ENCODE measurements around the gene GMDS.

Gene GMDS

DNA sequence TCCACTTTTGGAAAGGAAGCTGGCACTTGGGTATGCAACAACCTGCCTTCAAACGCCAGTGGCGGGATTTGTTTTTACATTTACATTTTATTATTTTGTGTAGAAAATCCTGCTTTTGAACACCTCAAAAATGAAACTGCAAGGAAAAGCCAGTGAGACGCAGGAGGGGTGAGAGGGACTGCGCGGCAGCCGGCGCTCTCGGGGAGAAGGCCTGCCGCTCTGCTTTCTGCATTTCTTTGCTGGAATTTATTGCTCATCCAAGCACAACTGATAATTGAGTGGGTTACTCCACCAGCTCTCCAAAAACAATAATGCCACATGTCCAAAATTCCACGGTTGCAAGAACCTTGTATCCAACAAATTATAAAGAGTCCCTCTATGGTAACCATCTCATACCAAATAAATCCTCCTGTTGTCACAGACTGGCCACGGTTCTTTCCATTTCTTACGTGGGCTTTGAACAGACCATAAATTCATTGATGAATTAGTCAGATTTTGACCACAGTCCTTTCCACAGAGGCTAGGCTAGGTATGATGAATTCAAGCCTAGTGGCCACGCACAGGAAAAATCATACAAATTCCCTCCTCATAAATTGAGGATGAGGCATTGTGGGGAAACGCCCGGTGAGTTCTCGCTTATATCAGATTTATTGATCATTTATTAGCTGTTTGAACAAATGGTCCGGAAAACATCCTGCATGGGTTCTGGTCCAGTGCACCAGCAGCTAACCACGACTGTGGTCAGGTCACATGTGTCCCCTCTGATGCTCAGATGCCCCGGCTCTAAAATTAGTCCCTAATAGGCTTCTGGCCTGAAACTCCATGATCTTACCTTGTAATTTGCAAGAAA is 667.3 kb downstream of the GMDS start:
- no peak for DNase-seq

DNA sequence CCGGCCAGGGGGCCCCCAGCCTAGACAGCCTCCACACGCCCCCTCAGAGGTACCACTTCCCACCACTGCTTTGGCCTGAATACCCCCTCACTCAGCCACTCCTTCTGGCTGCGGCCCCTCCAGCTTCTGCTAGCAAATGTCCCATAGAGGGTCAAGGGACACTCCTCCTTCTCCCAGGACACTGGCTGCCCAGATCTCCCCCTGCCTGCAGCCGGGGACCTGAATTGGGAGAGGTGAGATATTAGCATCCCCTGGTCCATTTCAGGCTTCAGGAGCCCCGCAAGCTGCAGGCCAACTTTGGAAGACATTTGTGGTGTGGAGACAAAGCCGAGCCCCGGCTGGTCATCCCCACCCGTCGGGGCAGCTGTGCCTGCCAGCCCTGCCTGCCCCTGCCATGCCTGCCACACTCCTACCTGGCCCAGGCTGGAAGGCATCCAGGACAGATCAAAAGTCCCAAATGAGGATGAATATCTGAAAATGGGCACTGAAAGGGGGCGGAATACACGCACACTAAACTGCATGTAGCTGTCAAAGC is 668.2 kb downstream of the GMDS start:
- DNase-seq, result no peak

DNA sequence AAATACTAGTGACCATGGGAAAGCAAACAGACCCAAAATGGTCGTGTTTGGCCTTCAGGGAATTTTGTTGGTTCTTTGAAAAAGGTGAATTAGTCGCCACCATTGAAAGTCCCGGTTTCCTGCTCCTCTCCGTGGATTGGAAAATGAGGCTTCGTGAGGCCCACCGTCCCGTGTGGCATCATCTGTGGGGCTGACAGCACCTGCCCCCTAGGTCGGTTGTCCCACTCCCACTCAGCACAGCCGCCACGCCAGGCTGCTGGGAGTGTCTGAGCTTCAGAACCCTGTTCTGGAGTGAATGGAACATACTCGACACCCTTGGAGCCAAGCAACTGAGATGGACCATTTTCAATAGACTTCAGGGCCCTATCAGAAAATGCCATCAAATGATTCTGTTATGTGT is 668.7 kb downstream of the GMDS start:
- DNase-seq, result no peak

DNA sequence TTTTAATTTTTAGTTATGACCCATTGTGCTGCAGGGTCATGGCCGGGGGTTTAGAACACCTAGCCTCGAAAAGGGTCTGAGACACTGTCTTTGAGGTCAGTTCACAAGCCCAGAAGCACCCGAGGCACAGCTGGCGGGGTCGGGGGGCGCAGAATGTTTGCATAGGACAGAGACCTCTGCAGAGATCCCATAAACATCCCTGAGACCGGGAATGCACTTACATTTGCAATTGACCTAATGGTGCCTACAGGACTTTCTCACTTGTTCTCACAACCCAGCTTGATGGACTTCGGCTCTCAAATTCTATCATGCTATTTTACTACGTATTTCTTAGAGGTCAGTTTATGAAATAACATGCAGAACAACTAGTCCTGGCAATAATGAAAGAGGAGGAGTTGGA is 669.2 kb downstream of the GMDS start:
- no peak for DNase-seq

DNA sequence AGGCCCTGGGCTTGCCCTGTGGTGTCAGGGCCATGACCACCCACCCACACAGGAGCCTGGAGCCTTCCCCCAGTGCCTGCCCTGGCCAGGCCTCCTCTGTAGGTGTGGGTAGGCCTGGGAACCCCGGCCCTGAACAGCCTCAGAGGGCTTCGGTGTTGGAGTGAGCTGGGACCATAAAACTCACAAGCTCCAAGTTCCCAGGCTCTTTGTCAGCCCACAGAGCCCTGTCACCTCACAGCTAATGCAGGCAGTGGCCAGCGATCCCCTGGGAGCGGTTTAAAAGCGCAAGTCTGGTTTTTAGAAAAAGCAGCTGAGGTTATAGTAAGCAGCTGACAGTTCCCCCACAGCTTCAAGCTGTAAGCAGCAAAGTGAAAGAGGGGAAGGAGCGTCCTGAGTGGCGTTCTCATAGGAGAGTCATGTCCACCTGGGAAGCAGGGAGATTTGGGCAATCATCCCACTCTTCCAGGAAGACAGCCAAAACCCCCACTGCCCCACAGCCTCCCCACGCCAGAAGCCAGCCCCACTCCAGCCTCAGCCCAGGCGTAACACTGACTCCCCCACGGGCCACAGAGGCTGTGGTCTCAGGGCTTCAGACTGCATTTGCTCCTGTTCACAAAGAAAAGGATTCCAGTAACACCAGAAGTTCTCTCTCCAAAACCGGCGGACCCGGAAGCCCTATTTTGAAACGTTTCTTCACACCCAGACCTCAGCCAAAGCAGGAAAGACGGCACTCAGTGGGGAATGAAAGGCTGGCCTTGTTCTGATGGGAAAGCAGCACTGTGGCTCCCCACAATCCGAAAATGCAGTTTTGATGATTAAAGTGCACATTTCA is 670.0 kb downstream of the GMDS start:
- no peak for DNase-seq

DNA sequence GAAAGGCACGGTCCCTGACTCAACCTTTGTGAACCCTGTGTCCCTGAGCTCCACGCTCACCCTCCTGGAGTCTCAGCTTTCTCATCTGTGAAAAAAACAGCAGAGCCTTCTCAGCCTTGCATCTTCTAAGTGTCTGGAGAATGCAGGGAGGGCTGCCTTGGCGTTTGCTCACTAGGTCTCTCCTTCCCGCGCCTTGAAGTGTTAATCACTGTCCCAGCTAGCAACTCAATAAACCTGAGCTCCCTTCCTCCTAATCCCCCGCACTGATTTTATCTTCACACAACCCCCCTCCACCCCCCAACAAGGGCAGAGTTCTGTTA is 670.6 kb downstream of the GMDS start:
- no peak for DNase-seq

DNA sequence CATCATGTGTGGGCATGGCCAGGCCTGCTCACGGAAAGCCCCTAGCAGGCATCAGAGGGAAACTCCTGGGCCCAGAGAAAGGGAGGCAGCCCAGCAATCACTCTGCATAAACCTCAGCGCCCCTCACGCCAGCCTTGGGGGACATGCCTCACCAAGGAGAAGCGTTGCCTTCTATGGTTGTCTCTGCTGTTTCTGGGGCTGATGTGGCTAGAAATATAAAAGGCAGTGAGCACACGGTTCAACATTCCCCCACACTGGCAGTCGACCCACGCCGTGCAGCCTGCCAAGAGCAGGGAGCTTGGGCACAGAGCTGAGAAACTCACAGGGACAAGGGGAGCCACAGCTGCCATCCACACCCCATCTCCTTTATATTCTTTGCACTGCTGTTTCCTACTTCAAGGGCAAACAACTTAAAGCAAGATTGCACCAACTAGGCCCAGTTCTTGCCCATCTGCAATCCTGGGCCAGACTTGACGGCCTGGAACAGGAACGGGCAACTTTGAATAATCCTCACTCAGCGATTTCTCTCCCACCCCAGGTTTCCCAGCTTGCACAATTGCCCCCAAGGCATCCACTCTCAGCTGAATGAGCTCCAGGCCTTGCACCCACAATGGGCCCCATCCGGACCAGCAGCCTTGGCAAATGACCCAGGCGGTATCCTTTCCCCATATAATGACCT is 671.2 kb downstream of the GMDS start:
- no peak for DNase-seq

Data from suppressor macrophage (primary cell).